Activated CD4-positive, alpha-beta memory T cell treated with anti-CD3 and anti-CD28 coated beads, Interleukin-2, amount 10 ng/mL, durations not matched to agents 7 days and 5 days (primary cell): ENCODE data around the gene RCOR2. TPM values are rescaled to one million over a fixed set of nuclear protein-coding genes. Genes with fewer than 3 reads are reported as not detected.
"Not testable (repeated sequence)": the region's sequence is repeated elsewhere in the genome, so short reads cannot be mapped to it uniquely, and the experiment has no call there.

Experiments
- CTCF ChIA-PET: fragments of 350-600 bp; sonication (Branson Sonifier 250); formaldehyde crosslinking; loops from one replicate; lab custom pipeline; 2021; ENCODE audit warnings: antibody characterized with exemption, inconsistent platforms; lab: Charles Lee
- POLR2A ChIA-PET: fragments of 350-600 bp; sonication (Branson Sonifier 250); formaldehyde crosslinking; loops from one replicate; lab custom pipeline; 2021; ENCODE audit warnings: antibody characterized with exemption; lab: Charles Lee
- DNase-seq: peaks from one replicate; pipeline ENCODE4 v3.0.0-alpha.2; 2020
- H3K27ac Mint-ChIP-seq: one replicate; pipeline ENCODE4 v1.8.0; 2021; ENCODE audit warnings: mild to moderate bottlenecking, mixed read lengths
- H3K27me3 Mint-ChIP-seq: one replicate; pipeline ENCODE4 v1.8.0; 2021; ENCODE audit warnings: mixed read lengths
- H3K36me3 Mint-ChIP-seq: one replicate; pipeline ENCODE4 v1.8.0; 2021; ENCODE audit warnings: low read depth, mixed read lengths
- H3K4me1 Mint-ChIP-seq: one replicate; pipeline ENCODE4 v1.8.0; 2021; ENCODE audit warnings: mixed read lengths
- H3K4me3 Mint-ChIP-seq: one replicate; pipeline ENCODE4 v1.8.0; 2021; ENCODE audit warnings: mild to moderate bottlenecking, mixed read lengths
- H3K9me3 Mint-ChIP-seq: one replicate; pipeline ENCODE4 v1.8.0; 2021; ENCODE audit warnings: mixed read lengths
- total RNA-seq, 2 experiments: library from RNA; stranded (reverse); gene quantifications; one replicate each; pipeline ENCODE4 v1.2.3, GENCODE V29; 2021

The RCOR2 gene
- total RNA-seq = not detected

GRCh38 chr11:63916837-63917691 lies at the start of gene RCOR2:
TSS of gene RCOR2 (minus strand) at chr11:63917164. CDS start at chr11:63916456, 708 bp downstream.
- CTCF ChIA-PET = interaction anchor here (0.8 to 1.1 kb wide), 4 partner anchors 36 to 84 kb away, joined by 3 to 5 read pairs (median 3); partner anchors contain the start of gene MARK2
- peak; percentile 60 for DNase-seq
- Mint-ChIP-seq H3K36me3 (no peaks in the 10 kb centered on the region), H3K9me3 (no peaks in the 10 kb centered on the region), H3K4me3 (peak within 1 kb of the TSS; percentile 72), H3K27ac (no peak within 1 kb of the TSS), H3K4me1 (peaks cover 9% of the 10 kb centered on the region), H3K27me3 (peaks cover 19% of the 10 kb centered on the region)
- POLR2A ChIA-PET = interaction anchor here (0.9 to 1.0 kb wide), 2 partner anchors 79 to 289 kb away, joined by 3 read pairs; partner anchors contain the start of gene FERMT3

- Mint-ChIP-seq H3K27ac (no peak overlapping the region), H3K4me3 (no peak overlapping the region), H3K36me3 (no peaks in the 10 kb centered on the region), H3K4me1 (peaks cover 9% of the 10 kb centered on the region), H3K9me3 (no peaks in the 10 kb centered on the region), H3K27me3 (peaks cover 5% of the 10 kb centered on the region)
- POLR2A ChIA-PET = interaction anchor here (1.3 kb wide), 1 partner anchor 12 kb away, joined by 4 read pairs; no protein-coding TSS in a partner anchor
- no peak for DNase-seq
- CTCF ChIA-PET = interaction anchor here (0.7 to 1.0 kb wide), 2 partner anchors 21 to 23 kb away, joined by 4 read pairs; no protein-coding TSS in a partner anchor
Observed at GRCh38 chr11:63966444-63966843, 49.5 kb upstream of the RCOR2 start.

DNA sequence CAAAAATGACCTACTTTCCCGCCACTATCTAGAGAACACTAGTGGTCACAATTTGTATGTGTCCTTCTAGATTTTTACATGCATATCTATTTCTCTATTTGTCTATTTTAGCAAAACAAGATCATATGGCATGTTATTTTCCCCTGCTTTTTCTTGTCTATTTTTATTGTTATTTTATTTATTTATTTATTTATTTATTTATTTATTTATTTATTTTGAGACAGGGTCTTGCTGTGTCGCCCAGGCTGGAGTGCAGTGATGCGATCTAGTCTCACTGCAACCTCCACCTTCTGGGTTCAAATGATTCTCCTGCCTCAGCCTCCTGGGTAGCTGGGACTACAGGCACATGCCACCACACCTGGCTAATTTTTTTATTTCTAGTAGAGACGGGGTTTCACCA lies 46.9 kb upstream of the RCOR2 start:
- H3K36me3 Mint-ChIP-seq, POLR2A ChIA-PET, H3K27ac Mint-ChIP-seq, H3K27me3 Mint-ChIP-seq, DNase-seq, CTCF ChIA-PET, H3K9me3 Mint-ChIP-seq, H3K4me3 Mint-ChIP-seq: not testable (repeated sequence)
- peaks cover 22% of the 10 kb centered on the region for H3K4me1 Mint-ChIP-seq

DNA sequence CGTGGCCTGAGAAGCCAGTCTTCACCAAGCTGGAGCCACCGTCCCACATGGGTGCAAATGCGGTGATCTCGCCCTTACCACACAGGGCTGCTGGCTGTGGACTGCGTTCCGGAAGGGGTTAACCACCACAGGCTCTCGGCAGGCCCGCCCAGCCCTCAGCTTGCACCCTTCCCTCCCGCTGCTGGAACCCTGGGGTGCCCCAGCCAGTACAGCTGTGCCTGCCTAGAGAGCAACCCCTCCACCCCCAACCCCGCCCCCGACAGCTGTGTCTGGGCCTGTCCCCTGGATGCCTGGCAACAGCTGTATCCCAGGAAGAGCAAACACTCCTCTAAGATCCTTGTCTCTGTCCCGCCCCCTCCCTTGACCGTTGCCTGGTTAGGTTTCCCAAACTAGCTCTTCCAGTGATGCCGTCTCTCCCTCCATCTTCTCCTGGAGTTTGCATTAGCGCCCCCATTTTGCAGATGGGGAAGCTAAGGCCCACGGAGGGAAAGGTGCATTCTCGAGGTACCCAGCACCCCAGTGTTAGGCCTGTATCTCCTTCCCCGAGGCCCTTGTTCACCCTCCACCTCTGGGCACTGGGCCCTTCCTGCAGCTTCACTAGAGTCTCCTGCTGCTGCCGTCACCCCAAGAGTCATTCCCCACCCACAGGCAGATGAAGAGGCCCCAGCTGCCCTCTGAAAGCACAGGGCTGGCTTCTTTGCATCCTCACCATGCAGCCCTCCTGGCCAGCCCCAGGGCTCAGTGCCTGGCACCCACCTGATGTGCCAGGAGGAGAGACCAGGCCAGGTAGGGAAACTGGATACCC lies 44.8 kb upstream of the RCOR2 start:
- CTCF ChIA-PET = interaction anchor here (1.0 to 2.9 kb wide), 4 partner anchors 10 to 125 kb away, joined by 3 to 13 read pairs (median 4); no protein-coding TSS in a partner anchor
- Mint-ChIP-seq H3K27me3 (peaks cover 3% of the 10 kb centered on the region), H3K36me3 (peaks cover 5% of the 10 kb centered on the region), H3K4me3 (peak overlapping the region; percentile 19), H3K27ac (no peak overlapping the region), H3K9me3 (no peaks in the 10 kb centered on the region), H3K4me1 (peaks cover 26% of the 10 kb centered on the region)
- POLR2A ChIA-PET = interaction anchor here (1.0 to 2.3 kb wide), 7 partner anchors 9 to 124 kb away, joined by 3 to 12 read pairs (median 7); partner anchors contain the start of genes COX8A, MARK2 and NAA40
- DNase-seq = peak; percentile 67

DNA sequence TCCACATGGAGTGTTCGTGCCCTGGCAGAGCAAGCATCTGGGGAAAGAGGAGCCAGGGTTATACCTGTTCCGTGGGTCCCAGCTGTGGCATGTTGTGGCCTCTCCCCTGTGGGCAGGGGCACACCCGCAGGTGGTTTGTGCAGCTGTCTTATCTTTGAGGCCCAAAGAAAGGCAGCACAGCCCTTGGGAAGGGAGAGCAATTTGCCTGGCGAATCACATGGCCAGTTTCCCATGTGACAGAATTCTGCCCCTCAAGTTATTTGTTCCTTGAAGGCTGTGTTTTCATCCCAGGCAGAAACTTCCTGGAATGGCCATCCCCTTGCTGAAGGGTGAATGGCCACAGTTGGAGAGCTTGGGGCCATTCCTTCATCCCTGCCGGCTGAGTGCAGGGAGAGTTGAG lies 41.0 kb upstream of the RCOR2 start:
- peaks cover 34% of the 10 kb centered on the region for H3K36me3 Mint-ChIP-seq
- DNase-seq = no peak
- no peaks in the 10 kb centered on the region for H3K27me3 Mint-ChIP-seq
- H3K27ac Mint-ChIP-seq = no peak overlapping the region
- no peak overlapping the region for H3K4me3 Mint-ChIP-seq
- no peaks in the 10 kb centered on the region for H3K9me3 Mint-ChIP-seq
- CTCF ChIA-PET = interaction anchor here (0.5 to 3.6 kb wide), 3 partner anchors 12 to 475 kb away, joined by 3 to 17 read pairs (median 3); no protein-coding TSS in a partner anchor
- POLR2A ChIA-PET = no interaction called here
- H3K4me1 Mint-ChIP-seq = peaks cover 32% of the 10 kb centered on the region

GRCh38 chr11:63952570-63952969 lies 35.6 kb upstream of the RCOR2 start:
- no peak for DNase-seq
- CTCF ChIA-PET = interaction anchor here (0.7 to 6.1 kb wide), 4 partner anchors 9 to 119 kb away, joined by 3 to 59 read pairs (median 3); partner anchors contain the start of genes MARK2 and RCOR2
- Mint-ChIP-seq H3K36me3 (peaks cover 48% of the 10 kb centered on the region), H3K9me3 (no peaks in the 10 kb centered on the region), H3K4me1 (peaks cover 26% of the 10 kb centered on the region), H3K27ac (peak overlapping the region; percentile 73), H3K4me3 (no peak overlapping the region), H3K27me3 (no peaks in the 10 kb centered on the region)
- POLR2A ChIA-PET = interaction anchor here (0.8 to 1.6 kb wide), 4 partner anchors 9 to 26 kb away, joined by 3 to 8 read pairs (median 3); no protein-coding TSS in a partner anchor

DNA sequence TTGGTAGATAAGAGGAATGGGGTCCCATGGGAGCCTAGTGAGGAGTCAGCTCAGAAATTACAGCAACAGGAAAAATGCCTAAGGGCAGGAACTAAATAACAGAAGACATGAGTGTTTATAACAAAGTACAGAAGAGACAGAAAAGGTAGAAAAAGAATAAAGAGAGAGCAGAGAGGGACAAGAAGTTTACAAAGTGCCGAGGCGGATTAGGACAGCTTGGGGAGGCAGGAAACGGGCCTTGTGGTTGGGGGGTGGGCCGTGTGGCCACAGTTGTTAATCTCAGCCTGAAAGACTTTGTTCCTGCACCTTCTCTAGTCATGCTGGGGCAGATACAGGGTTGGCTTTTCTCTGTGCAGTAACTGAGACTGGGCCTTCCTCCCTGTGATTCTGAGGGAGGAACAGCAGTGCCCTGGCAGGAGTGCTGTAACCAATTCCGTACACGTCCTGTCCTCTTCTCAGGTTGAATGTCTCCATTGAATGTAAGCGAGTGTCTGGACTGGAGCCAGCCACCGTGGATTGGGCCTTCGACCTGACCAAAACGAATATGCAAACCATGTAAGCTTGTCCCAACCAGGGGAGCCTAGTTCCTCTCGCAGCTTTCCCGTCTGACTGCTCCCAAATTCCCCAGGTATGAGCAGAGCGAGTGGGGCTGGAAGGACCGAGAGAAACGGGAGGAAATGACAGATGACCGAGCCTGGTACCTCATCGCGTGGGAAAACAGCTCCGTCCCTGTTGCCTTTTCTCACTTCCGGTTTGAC lies 35.0 kb upstream of the RCOR2 start:
- Mint-ChIP-seq H3K27ac (peak overlapping the region; percentile 73), H3K27me3 (no peaks in the 10 kb centered on the region), H3K4me1 (peaks cover 25% of the 10 kb centered on the region), H3K36me3 (peaks cover 48% of the 10 kb centered on the region), H3K4me3 (peak overlapping the region; percentile 14), H3K9me3 (no peaks in the 10 kb centered on the region)
- CTCF ChIA-PET = interaction anchor here (0.6 to 6.1 kb wide), 7 partner anchors 9 to 119 kb away, joined by 3 to 59 read pairs (median 3); partner anchors contain the start of genes MARK2 and RCOR2
- POLR2A ChIA-PET = interaction anchor here (0.8 to 1.6 kb wide), 4 partner anchors 9 to 27 kb away, joined by 3 to 8 read pairs (median 3); no protein-coding TSS in a partner anchor
- DNase-seq = peak; percentile 72

DNA sequence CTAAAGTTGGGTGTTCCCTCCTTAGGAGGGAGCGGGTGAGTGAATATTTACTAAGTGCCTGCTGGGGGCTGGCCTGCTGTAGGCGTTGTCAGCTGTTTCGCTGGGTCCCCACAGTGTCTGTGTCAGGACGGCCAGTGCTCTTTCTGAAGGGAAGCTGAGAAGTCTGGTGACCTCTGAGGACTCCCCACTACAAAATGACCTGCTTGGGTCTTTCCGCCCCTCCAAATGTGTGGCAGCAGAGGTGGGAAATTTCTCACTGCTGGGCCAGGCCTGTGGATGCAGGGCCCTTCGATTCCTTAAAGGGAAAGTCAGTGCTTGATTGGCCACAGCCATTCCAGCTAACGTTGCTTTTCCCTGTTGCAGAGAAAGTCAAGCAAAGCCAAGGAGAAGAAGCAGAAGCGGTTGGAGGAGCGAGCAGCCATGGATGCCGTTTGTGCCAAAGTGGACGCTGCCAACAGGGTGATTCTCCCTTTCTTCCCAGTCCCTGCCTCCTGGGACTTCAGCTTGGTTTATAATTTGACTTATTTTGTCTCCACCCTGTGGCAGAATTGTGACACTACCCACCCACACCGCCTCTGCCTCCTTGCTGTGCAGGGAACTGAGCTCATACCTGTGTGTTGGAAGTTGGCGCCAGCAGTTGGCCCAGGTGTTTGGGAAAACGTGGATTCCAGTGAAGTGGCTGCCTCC lies 28.7 kb upstream of the RCOR2 start:
- no peak overlapping the region for H3K4me3 Mint-ChIP-seq
- peaks cover 15% of the 10 kb centered on the region for H3K4me1 Mint-ChIP-seq
- no peak overlapping the region for H3K27ac Mint-ChIP-seq
- POLR2A ChIA-PET = interaction anchor here (1.2 to 2.7 kb wide), 3 partner anchors 17 to 221 kb away, joined by 3 to 31 read pairs (median 10); partner anchors contain the start of genes MACROD1 and MARK2
- no peaks in the 10 kb centered on the region for H3K9me3 Mint-ChIP-seq
- DNase-seq = peak; percentile 59
- H3K36me3 Mint-ChIP-seq = peaks cover 13% of the 10 kb centered on the region
- no peaks in the 10 kb centered on the region for H3K27me3 Mint-ChIP-seq
- CTCF ChIA-PET = interaction anchor here (0.6 to 5.4 kb wide), 24 partner anchors 8 to 1032 kb away, joined by 3 to 172 read pairs (median 4); partner anchors contain the start of genes COX8A, MARK2 and ZFTA

- Mint-ChIP-seq H3K27me3 (no peaks in the 10 kb centered on the region), H3K4me1 (peaks cover 19% of the 10 kb centered on the region), H3K36me3 (peaks cover 13% of the 10 kb centered on the region), H3K4me3 (no peak overlapping the region), H3K27ac (no peak overlapping the region), H3K9me3 (no peaks in the 10 kb centered on the region)
- CTCF ChIA-PET = interaction anchor here (0.6 to 5.4 kb wide), 15 partner anchors 10 to 426 kb away, joined by 3 to 172 read pairs (median 5); partner anchors contain the start of genes COX8A, MARK2 and ZFTA
- DNase-seq = no peak
- POLR2A ChIA-PET = interaction anchor here (1.2 to 2.7 kb wide), 3 partner anchors 17 to 221 kb away, joined by 3 to 31 read pairs (median 10); partner anchors contain the start of genes MACROD1 and MARK2
Observed at GRCh38 chr11:63944987-63945386, 28.0 kb upstream of the RCOR2 start.

GRCh38 chr11:63942803-63943202 lies 25.8 kb upstream of the RCOR2 start:
- DNase-seq = no peak
- peaks cover 31% of the 10 kb centered on the region for H3K4me1 Mint-ChIP-seq
- H3K36me3 Mint-ChIP-seq = peaks cover 9% of the 10 kb centered on the region
- no peak overlapping the region for H3K27ac Mint-ChIP-seq
- POLR2A ChIA-PET = interaction anchor here (0.9 to 1.1 kb wide), 2 partner anchors 10 to 32 kb away, joined by 3 to 4 read pairs; partner anchors contain the start of gene COX8A
- CTCF ChIA-PET = interaction anchor here (1.0 to 5.4 kb wide), 4 partner anchors 8 to 107 kb away, joined by 3 to 172 read pairs (median 4); partner anchors contain the start of gene MARK2
- H3K9me3 Mint-ChIP-seq = no peaks in the 10 kb centered on the region
- H3K4me3 Mint-ChIP-seq = no peak overlapping the region
- H3K27me3 Mint-ChIP-seq = no peaks in the 10 kb centered on the region

- H3K36me3 Mint-ChIP-seq = peaks cover 7% of the 10 kb centered on the region
- no peak overlapping the region for H3K27ac Mint-ChIP-seq
- peaks cover 36% of the 10 kb centered on the region for H3K4me1 Mint-ChIP-seq
- no peak for DNase-seq
- no peaks in the 10 kb centered on the region for H3K27me3 Mint-ChIP-seq
- H3K4me3 Mint-ChIP-seq = no peak overlapping the region
- ChIA-PET POLR2A (interaction anchor here (1.1 kb wide), 1 partner anchor 32 kb away, joined by 4 read pairs; the partner anchor contains the start of gene COX8A), CTCF (interaction anchor here (5.4 kb wide), 1 partner anchor 106 kb away, joined by 172 read pairs; the partner anchor contains the start of gene MARK2)
- H3K9me3 Mint-ChIP-seq = no peaks in the 10 kb centered on the region
Observed at GRCh38 chr11:63941901-63942300, 24.9 kb upstream of the RCOR2 start.
